AG09309 (cell line): ENCODE results near the gene PDE4D.
A peak's percentile ranks its signal among the peaks of the same experiment; 100 is the strongest.

Experiments used
- DNase-seq: peaks from one replicate; pipeline ENCODE4 v3.0.0-alpha.2; 2010; ENCODE audit warnings: low read depth
- H3K4me3 ChIP-seq: 2 replicates; pipeline ENCODE4 v1.5.1; 2011; ENCODE audit warnings: mild to moderate bottlenecking, low read depth, low read length, moderate library complexity; ENCODE audit not compliant: control insufficient read depth
- TF ChIP-seq, protein P1 (sequence below): IDR thresholded peaks from 2 replicates; pipeline ENCODE4 v1.5.1; 2011; ENCODE audit warnings: mild to moderate bottlenecking, low read depth, low read length, inconsistent platforms; ENCODE audit not compliant: insufficient read depth, control insufficient read depth; ENCODE audit errors: missing control alignments

Gene PDE4D

DNA sequence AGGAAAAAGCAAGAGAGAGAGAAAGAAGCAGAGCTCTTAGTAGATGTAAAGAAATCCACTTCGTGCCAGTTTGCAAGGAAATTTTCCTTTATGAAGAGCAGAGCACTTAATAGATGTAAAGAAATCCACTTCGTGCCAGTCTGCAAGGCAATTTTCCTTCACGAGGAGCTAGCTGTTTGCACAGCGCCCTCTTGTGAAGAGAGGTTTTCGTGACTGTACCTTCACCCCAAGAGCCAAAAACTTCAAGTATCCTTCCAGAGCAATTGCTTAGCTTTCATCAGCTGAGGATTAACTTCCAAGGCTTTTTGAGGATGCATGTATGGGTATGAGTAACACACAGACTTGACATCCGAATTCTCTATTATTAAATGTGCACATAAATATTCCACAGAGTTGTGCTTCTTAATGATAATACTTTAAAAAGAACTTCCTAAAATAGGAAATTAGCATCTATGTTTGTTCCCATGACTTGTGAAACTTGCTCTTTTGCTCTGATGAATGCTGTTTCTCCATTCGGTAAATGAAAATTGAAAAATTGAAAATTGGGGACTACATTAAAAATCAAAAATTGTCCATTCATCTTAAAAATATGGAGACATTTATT, 525.6 kb downstream of the PDE4D start:
- peak; percentile 27 for DNase-seq
- TF ChIP-seq, protein P1, sequence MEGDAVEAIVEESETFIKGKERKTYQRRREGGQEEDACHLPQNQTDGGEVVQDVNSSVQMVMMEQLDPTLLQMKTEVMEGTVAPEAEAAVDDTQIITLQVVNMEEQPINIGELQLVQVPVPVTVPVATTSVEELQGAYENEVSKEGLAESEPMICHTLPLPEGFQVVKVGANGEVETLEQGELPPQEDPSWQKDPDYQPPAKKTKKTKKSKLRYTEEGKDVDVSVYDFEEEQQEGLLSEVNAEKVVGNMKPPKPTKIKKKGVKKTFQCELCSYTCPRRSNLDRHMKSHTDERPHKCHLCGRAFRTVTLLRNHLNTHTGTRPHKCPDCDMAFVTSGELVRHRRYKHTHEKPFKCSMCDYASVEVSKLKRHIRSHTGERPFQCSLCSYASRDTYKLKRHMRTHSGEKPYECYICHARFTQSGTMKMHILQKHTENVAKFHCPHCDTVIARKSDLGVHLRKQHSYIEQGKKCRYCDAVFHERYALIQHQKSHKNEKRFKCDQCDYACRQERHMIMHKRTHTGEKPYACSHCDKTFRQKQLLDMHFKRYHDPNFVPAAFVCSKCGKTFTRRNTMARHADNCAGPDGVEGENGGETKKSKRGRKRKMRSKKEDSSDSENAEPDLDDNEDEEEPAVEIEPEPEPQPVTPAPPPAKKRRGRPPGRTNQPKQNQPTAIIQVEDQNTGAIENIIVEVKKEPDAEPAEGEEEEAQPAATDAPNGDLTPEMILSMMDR, result peak; percentile 79
- no peak overlapping the region for H3K4me3 ChIP-seq

DNA sequence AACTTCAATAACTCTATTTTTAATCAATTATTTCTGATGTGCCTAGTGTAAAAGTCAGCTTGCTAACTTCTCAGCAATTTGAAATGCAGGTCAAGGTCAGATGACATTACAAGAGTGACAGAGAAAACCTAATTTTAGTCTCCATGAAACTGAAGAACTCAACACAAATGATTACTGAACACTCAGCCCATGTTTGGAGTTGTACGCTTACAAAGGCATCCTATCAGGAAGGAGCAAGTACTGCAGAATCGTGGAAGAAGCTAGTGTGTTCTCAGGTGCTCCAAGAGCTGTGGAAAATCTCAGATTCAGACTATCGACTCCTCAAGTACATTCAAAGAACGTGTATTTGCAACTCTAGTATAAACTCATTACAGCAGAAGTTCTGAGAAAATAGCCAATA, 526.7 kb downstream of the PDE4D start:
- H3K4me3 ChIP-seq, result no peak overlapping the region
- no peak for DNase-seq
- TF ChIP-seq, protein P1, result no peak

DNA sequence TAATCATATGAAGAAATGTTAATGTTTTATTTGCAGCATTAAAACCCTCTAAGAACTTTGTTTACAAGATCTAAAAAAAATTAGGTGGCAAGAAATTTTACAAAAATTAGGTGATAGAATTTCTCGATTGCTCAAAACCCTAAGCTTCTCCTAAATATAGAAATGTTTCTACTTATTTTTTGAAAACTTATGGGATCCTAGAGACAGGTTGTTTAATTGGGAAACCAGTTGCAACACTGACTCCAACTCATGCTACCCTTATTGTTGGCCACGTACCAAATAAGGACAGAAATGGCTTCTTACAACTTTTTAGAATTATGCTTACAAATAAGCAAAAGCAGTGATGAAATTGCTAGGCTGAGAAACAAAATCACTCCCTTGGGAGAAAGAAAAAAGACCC, 531.1 kb downstream of the PDE4D start:
- no peak overlapping the region for H3K4me3 ChIP-seq
- TF ChIP-seq, protein P1, result no peak
- DNase-seq, result no peak

DNA sequence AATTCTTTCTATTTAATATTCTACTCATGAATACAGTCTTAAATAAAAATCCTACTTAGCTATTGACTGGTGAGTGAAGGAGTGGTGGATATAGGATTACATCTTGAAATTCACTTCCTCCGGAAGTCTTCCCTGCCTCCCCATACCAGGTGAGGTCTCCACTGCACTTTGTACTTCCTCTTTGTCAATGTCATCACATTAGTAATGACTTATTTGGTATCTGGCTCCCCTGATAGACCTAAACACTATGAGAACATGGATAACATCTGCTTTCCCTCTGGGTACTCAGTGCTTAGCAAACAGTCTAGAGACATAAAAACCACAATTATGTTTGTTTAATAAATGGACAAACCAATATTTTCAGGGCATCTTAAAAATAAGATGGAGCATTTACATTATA, 532.1 kb downstream of the PDE4D start:
- no peak overlapping the region for H3K4me3 ChIP-seq
- no peak for DNase-seq
- TF ChIP-seq, protein P1, result no peak

DNA sequence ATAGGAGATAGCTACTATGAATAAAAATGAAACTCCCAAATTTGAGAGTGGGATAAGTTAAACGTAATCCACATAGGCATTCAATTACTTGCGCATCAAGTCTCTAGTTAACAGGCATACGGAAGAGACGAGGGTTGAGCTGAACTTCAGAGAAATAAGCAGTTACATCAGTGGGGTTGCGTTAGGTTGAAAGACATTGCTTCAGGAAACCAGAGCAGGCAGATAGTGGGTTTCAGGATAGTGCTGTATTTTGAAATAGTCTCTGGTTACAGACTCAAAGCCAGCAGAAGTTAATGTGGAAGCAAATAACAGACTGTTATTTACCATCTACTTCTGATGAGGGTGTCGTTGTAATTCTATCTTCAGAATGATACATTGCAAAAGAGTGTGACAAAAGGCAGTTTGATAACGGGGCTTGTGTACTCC, 533.4 kb downstream of the PDE4D start:
- H3K4me3 ChIP-seq, result no peak overlapping the region
- TF ChIP-seq, protein P1, result no peak
- DNase-seq, result no peak

DNA sequence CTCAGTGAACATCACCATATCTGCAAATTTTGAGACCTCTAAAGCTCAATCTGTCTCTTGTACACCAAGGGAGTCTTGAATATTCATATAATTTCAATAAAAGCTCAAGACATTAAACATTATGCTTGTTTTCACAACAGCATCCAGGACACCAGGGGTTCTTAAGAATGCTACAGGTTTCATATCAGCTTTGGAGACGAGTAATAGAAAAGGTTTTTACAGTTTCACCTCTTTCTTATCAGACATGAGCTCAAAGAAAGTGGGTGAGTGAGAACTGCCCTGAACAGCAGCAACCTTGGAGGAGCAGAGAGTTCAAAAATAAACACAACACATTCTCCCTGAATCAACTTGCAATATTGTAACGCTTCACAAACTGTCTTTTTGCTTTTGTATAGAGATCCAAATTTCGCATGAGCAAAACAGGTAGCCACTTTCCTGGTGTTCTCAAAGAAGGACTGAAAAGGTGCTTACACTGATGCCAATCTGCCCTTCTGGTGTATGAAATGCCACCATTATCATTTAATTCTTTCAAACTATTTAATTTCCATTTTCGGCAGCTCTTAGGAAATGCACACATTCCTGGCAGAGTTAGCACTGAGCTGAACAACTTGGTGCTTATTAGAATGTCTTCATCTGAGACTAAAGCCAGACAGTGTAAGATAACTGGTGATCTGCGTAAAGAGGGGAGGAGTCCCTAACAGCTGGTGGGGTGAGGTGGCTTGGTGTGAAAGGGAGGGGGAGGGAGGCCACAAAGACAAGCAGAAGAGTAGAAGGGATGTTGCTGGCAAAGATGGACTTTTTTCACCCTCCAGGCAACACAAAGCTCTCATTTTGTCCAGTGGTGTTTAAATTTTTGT, 535.3 kb downstream of the PDE4D start:
- TF ChIP-seq, protein P1, result no peak
- no peak overlapping the region for H3K4me3 ChIP-seq
- DNase-seq, result no peak
